ENCODE results near the gene FBXO28. TPM values are rescaled to one million over a fixed set of nuclear protein-coding genes. Genes with fewer than 3 reads are reported as not detected.

FBXO28 gene
- total and polyA plus RNA-seq, 2 experiments from 2014 or later: 14.9 to 31.8 TPM

- H3K4me3 ChIP-seq: no peak overlapping the region
- no peak overlapping the region for H2AFZ ChIP-seq
- no peak overlapping the region for H3K9ac ChIP-seq
- H3F3A ChIP-seq (ENCODE audit: insufficient read depth): 0 out of 2 replicates have a peak, but pooled peaks cover 3% of the 10 kb centered on the region
- H3K4me2 ChIP-seq (ENCODE audit: unreplicated experiment): no peak overlapping the region
- 78 to 86% methylated on average over 5 of the region's 5 CpGs for WGBS, 2 experiments (ENCODE audit: low coverage in 1 of 2, low lambda C conversion rate in 2 of 2, missing lambda C conversion rate in 2 of 2)
- TF ChIP-seq EZH2 (IDR thresholded peaks at IDR 0.05; ENCODE audit: insufficient read depth, poor library complexity, severe bottlenecking) (no peak), EZH2phosphoT487 (IDR thresholded peaks at IDR 0.05; ENCODE audit: insufficient read depth, low read depth) (no peak)
- in situ Hi-C loops (cut with MboI): no loop called here
- peaks cover 49% of the 10 kb centered on the region for H3K79me2 ChIP-seq (ENCODE audit: insufficient read depth)
- no peaks in the 10 kb centered on the region for H3K27me3 ChIP-seq (replicated peaks; ENCODE audit: insufficient read depth)
- H4K20me1 ChIP-seq (ENCODE audit: insufficient read depth): no peaks in the 10 kb centered on the region
- H3K9me2 ChIP-seq (ENCODE audit: insufficient read depth): no peaks in the 10 kb centered on the region
- H3K4me1 ChIP-seq (ENCODE audit: insufficient read depth): no peaks in the 10 kb centered on the region
- H3K9me3 ChIP-seq (ENCODE audit: low read depth): no peaks in the 10 kb centered on the region
- peaks cover 45% of the 10 kb centered on the region for H3K36me3 ChIP-seq (ENCODE audit: low read depth)
- DNase-seq: no peak
- no peak overlapping the region for H3K27ac ChIP-seq
Observed at GRCh38 chr1:224133741-224134299, 19.9 kb downstream of the FBXO28 start.

GRCh38 chr1:224137518-224137917 is 23.6 kb downstream of the FBXO28 start:
- Histone ChIP-seq H3K27ac (no peak overlapping the region), H3K9me3 (ENCODE audit: low read depth) (no peaks in the 10 kb centered on the region), H2AFZ (no peak overlapping the region), H3K4me1 (ENCODE audit: insufficient read depth) (no peaks in the 10 kb centered on the region), H3K4me2 (ENCODE audit: unreplicated experiment) (no peak overlapping the region), H4K20me1 (ENCODE audit: insufficient read depth) (no peaks in the 10 kb centered on the region), H3K79me2 (ENCODE audit: insufficient read depth) (peaks cover 27% of the 10 kb centered on the region), H3K27me3 (replicated peaks; ENCODE audit: insufficient read depth) (no peaks in the 10 kb centered on the region), H3K4me3 (no peak overlapping the region), H3K9me2 (ENCODE audit: insufficient read depth) (no peaks in the 10 kb centered on the region), H3K9ac (no peak overlapping the region), H3F3A (ENCODE audit: insufficient read depth) (0 out of 2 replicates have a peak, but pooled peaks cover 3% of the 10 kb centered on the region), H3K36me3 (ENCODE audit: low read depth) (peaks cover 37% of the 10 kb centered on the region)
- no peak for DNase-seq
- TF ChIP-seq EZH2phosphoT487 (IDR thresholded peaks at IDR 0.05; ENCODE audit: insufficient read depth, low read depth): no peak
- TF ChIP-seq EZH2 (IDR thresholded peaks at IDR 0.05; ENCODE audit: insufficient read depth, poor library complexity, severe bottlenecking): no peak
- in situ Hi-C loops (cut with MboI): no loop called here

DNA sequence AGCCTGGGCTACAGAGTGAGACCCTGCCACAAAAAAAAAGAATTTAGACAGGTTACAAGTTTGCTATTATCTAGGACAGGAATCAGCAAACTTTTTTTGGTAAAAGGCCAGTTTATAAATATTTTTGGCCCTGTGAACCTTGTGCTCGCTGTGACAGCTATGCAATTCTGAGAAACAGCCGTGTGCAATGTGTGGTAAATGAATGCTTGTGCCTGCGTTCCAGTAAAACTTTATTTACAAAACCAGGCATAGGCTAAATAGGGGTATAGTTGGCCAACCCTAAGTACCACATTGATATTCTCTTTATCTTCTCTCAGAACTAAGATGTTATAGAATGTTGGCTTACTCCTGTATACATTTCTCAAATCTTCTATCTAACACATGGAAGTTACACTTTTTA is 24.3 kb downstream of the FBXO28 start:
- no peaks in the 10 kb centered on the region for H4K20me1 ChIP-seq (ENCODE audit: insufficient read depth)
- no peaks in the 10 kb centered on the region for H3K4me1 ChIP-seq (ENCODE audit: insufficient read depth)
- H3K36me3 ChIP-seq (ENCODE audit: low read depth): peaks cover 30% of the 10 kb centered on the region
- H3F3A ChIP-seq (ENCODE audit: insufficient read depth): no peaks in the 10 kb centered on the region
- no peak overlapping the region for H3K27ac ChIP-seq
- no peak overlapping the region for H3K4me3 ChIP-seq
- H2AFZ ChIP-seq: no peak overlapping the region
- H3K27me3 ChIP-seq (replicated peaks; ENCODE audit: insufficient read depth): no peaks in the 10 kb centered on the region
- H3K9me2 ChIP-seq (ENCODE audit: insufficient read depth): no peaks in the 10 kb centered on the region
- no peak overlapping the region for H3K4me2 ChIP-seq (ENCODE audit: unreplicated experiment)
- in situ Hi-C loops (cut with MboI): no loop called here
- TF ChIP-seq EZH2phosphoT487 (IDR thresholded peaks at IDR 0.05; ENCODE audit: insufficient read depth, low read depth) (no peak), EZH2 (IDR thresholded peaks at IDR 0.05; ENCODE audit: insufficient read depth, poor library complexity, severe bottlenecking) (no peak)
- no peak overlapping the region for H3K9ac ChIP-seq
- H3K9me3 ChIP-seq (ENCODE audit: low read depth): no peaks in the 10 kb centered on the region
- no peak for DNase-seq
- H3K79me2 ChIP-seq (ENCODE audit: insufficient read depth): peaks cover 20% of the 10 kb centered on the region
- 73 to 76% methylated on average over 3 of the region's 3 CpGs for WGBS, 2 experiments (ENCODE audit: low coverage in 1 of 2, low lambda C conversion rate in 2 of 2, missing lambda C conversion rate in 2 of 2)

DNA sequence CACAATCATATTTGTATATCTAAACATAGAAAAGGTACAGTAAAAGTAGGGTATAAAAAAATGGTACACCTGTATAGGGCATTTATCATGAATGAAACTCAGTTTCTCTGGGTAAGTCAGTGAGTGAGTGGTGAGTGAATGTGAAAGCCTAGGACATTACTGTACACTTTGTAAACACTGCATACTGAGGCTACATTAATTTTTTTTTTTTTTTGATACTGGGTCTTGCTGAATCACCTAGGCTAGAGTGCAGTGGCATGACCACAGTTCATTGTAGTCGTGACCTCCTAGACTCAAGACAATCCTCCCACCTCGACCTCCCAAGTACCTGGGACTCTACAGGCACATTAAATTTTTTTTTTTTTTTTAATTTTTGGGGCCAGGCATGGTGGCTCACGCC is 27.8 kb downstream of the FBXO28 start:
- Histone ChIP-seq H3K27ac (no peak overlapping the region), H3K4me1 (ENCODE audit: insufficient read depth) (no peaks in the 10 kb centered on the region), H3K4me3 (no peak overlapping the region), H2AFZ (no peak overlapping the region), H3K27me3 (replicated peaks; ENCODE audit: insufficient read depth) (no peaks in the 10 kb centered on the region), H3K4me2 (ENCODE audit: unreplicated experiment) (no peak overlapping the region), H4K20me1 (ENCODE audit: insufficient read depth) (no peaks in the 10 kb centered on the region), H3K36me3 (ENCODE audit: low read depth) (peaks cover 13% of the 10 kb centered on the region), H3F3A (ENCODE audit: insufficient read depth) (no peaks in the 10 kb centered on the region), H3K9me2 (ENCODE audit: insufficient read depth) (no peaks in the 10 kb centered on the region), H3K9me3 (ENCODE audit: low read depth) (no peaks in the 10 kb centered on the region), H3K79me2 (ENCODE audit: insufficient read depth) (peaks cover 15% of the 10 kb centered on the region), H3K9ac (no peak overlapping the region)
- WGBS, 2 experiments (ENCODE audit: low coverage in 1 of 2, low lambda C conversion rate in 2 of 2, missing lambda C conversion rate in 2 of 2): 87 to 88% methylated on average over 3 of the region's 3 CpGs
- in situ Hi-C loops (cut with MboI): no loop called here
- TF ChIP-seq EZH2 (IDR thresholded peaks at IDR 0.05; ENCODE audit: insufficient read depth, poor library complexity, severe bottlenecking): no peak
- no peak for TF ChIP-seq EZH2phosphoT487 (IDR thresholded peaks at IDR 0.05; ENCODE audit: insufficient read depth, low read depth)
- DNase-seq: no peak

DNA sequence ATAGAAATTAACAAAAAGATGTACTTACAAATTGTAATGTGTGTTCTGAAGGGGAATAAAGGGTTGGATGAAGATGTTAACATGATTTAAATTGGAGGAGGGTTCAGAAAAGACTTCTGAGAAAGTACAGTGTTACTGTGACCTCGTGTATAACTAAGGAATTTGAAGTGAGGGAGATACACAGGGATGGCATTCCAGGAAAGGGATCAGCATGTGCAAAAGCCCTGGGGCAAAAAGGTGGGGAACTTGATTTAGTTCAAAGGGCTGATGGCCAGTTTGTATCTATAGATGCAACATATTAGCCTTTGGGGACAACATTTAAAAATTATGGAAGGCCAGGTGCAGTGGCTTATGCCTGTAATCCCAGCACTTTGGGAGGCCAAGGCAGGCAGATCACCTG is 35.8 kb downstream of the FBXO28 start:
- H3K79me2 ChIP-seq (ENCODE audit: insufficient read depth): no peaks in the 10 kb centered on the region
- no peak overlapping the region for H3K4me3 ChIP-seq
- H3K4me2 ChIP-seq (ENCODE audit: unreplicated experiment): no peak overlapping the region
- no peaks in the 10 kb centered on the region; the same call in 1 of the 2 replicates for H3K36me3 ChIP-seq (ENCODE audit: low read depth)
- no peaks in the 10 kb centered on the region for H3K4me1 ChIP-seq (ENCODE audit: insufficient read depth)
- H3K9ac ChIP-seq: no peak overlapping the region
- no peak overlapping the region for H3K27ac ChIP-seq
- TF ChIP-seq EZH2phosphoT487 (IDR thresholded peaks at IDR 0.05; ENCODE audit: insufficient read depth, low read depth) (no peak), EZH2 (IDR thresholded peaks at IDR 0.05; ENCODE audit: insufficient read depth, poor library complexity, severe bottlenecking) (no peak)
- H3K9me2 ChIP-seq (ENCODE audit: insufficient read depth): no peaks in the 10 kb centered on the region
- WGBS, 2 experiments (ENCODE audit: low coverage in 1 of 2, low lambda C conversion rate in 2 of 2, missing lambda C conversion rate in 2 of 2): 35 to 62% methylated on average over 1 of the region's 1 CpG
- H2AFZ ChIP-seq: no peak overlapping the region
- no peaks in the 10 kb centered on the region for H4K20me1 ChIP-seq (ENCODE audit: insufficient read depth)
- in situ Hi-C loops (cut with MboI): no loop called here
- H3F3A ChIP-seq (ENCODE audit: insufficient read depth): 0 out of 2 replicates have a peak, but pooled peaks cover 4% of the 10 kb centered on the region
- no peak for DNase-seq
- no peaks in the 10 kb centered on the region for H3K9me3 ChIP-seq (ENCODE audit: low read depth)
- no peaks in the 10 kb centered on the region for H3K27me3 ChIP-seq (replicated peaks; ENCODE audit: insufficient read depth)
